Naive B cell (primary cell): ENCODE measurements around the gene CTSD. TPM values are rescaled to one million over a fixed set of nuclear protein-coding genes. Genes with fewer than 3 reads are reported as not detected.

Experiments
- ATAC-seq, 2 donors: fragments of 150-1000 bp; cut with Tn5 transposase; 2 replicates each; pipeline ENCODE4 v1.10.0; 2021; ENCODE audit warnings: low read depth in 2 of 2, mild to moderate bottlenecking in 2 of 2, moderate library complexity in 2 of 2
- DNase-seq: peaks from one replicate; pipeline ENCODE4 v3.0.0; 2022
- H3K27ac Mint-ChIP-seq, 6 donors: one replicate each; pipeline ENCODE4 v1.8.0; 2020 to 2022; ENCODE audit warnings: mild to moderate bottlenecking in 6 of 6, mixed read lengths in 6 of 6, moderate library complexity in 5 of 6, inconsistent platforms in 2 of 6
- H3K27me3 Mint-ChIP-seq, 3 donors: one replicate each; pipeline ENCODE4 v1.8.0; 2021 to 2022; ENCODE audit warnings: mixed read lengths in 3 of 3, mild to moderate bottlenecking in 1 of 3
- H3K36me3 Mint-ChIP-seq, 2 donors: one replicate each; pipeline ENCODE4 v1.8.0; 2020 to 2022; ENCODE audit warnings: mixed read lengths in 2 of 2, inconsistent platforms in 1 of 2, mild to moderate bottlenecking in 1 of 2
- H3K4me1 Mint-ChIP-seq, 3 donors: one replicate each; pipeline ENCODE4 v1.8.0; 2020 to 2022; ENCODE audit warnings: mixed read lengths in 3 of 3, inconsistent platforms in 1 of 3, mild to moderate bottlenecking in 1 of 3, moderate library complexity in 1 of 3
- H3K4me3 Mint-ChIP-seq, 8 donors: one replicate each; pipeline ENCODE4 v1.8.0; 2020 to 2022; ENCODE audit warnings: mild to moderate bottlenecking in 8 of 8, mixed read lengths in 8 of 8, moderate library complexity in 8 of 8, inconsistent platforms in 2 of 8
- H3K9me3 Mint-ChIP-seq, 7 donors: one replicate each; pipeline ENCODE4 v1.8.0; 2020 to 2022; ENCODE audit warnings: mixed read lengths in 7 of 7, mild to moderate bottlenecking in 5 of 7, inconsistent platforms in 2 of 7, moderate library complexity in 1 of 7
- polyA plus RNA-seq, 6 donors: library from polyadenylated mRNA; unstranded; fragments of 300-500 nt; fragmentation: Illumina TruSeq; gene quantifications; one replicate each; pipeline ENCODE4 v1.2.3, GENCODE V29; 2021; ENCODE audit warnings: low read depth in 6 of 6

Gene CTSD
- polyA plus RNA-seq, 6 donors from 2014 or later, result 40.6 to 59.5 (median 51.8) TPM

DNA sequence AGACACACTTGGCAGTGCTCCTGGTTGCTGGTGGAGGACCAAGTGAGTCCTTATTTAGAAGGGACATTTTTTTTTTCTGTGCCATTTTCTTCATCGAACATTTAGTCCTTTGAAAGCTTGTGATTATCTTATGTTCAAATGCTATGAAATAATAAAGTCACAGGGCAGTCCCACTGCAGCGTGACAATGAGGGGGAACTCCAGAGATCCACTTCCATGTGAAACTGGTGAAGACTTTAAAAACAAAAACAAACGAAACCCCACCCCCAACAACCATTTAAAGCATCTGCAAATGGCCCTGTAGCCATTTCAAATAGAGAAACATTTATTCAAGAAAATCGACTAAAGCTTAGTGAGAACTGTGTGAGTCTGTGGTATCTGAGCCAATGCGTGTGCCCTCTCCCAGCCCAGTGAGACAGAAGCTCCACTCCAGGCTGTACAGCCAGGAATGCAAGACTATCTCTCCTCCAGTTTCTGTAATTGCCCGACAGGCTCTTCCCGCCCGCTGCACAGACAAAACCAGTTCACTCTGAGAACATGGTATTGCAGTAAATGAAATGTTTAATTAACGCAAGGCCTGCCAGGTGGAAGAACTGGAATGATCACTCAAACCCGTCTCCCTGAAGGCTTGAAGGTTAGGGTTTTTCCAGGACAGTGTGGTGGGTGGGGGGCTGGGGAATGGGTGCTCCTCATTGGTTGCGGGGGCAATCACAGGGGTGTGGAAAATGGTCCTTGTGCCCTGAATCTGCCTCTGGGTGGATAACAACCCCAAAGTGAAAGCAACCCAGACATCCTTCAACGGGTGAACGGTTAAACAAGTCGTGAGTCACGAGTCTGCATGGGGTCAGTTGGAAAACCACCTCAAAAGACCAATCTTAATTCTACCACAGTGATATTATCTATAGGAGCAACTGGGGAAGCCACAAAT lies 58.3 kb downstream of the CTSD start:
- no peaks in the 10 kb centered on the region for H3K36me3 Mint-ChIP-seq
- H3K9me3 Mint-ChIP-seq, result peaks cover 0 to 2% (median 0%) of the 10 kb centered on the region in 7 donors
- peak overlapping the region in 3 of 6 donors; percentile 10 to 89 (median 58) for H3K27ac Mint-ChIP-seq
- DNase-seq (no peak), ATAC-seq (peak; percentile 51 to 78)
- H3K4me3 Mint-ChIP-seq, result peak overlapping the region in 4 of 8 donors; percentile 26 to 75 (median 52)
- peaks cover 9 to 36% (median 14%) of the 10 kb centered on the region in 3 donors for H3K27me3 Mint-ChIP-seq
- H3K4me1 Mint-ChIP-seq, result peaks cover 14 to 33% (median 16%) of the 10 kb centered on the region in 3 donors

GRCh38 chr11:1703146-1703545 lies 60.6 kb downstream of the CTSD start:
- Mint-ChIP-seq H3K4me3 (peak overlapping the region in 1 of 8 donors; percentile 16), H3K4me1 (peaks cover 14 to 33% (median 16%) of the 10 kb centered on the region in 3 donors), H3K9me3 (peaks cover 0 to 3% (median 0%) of the 10 kb centered on the region in 7 donors), H3K27me3 (peaks cover 12 to 35% (median 16%) of the 10 kb centered on the region in 3 donors), H3K36me3 (peaks cover 3 to 4% of the 10 kb centered on the region in 2 donors), H3K27ac (peak overlapping the region in 1 of 6 donors; percentile 44)
- DNase-seq (no peak), ATAC-seq (no peak)

Other genes with a start within 250 kb of the CTSD start
- gene DUSP8, start 191.7 kb downstream of the CTSD start, polyA plus RNA-seq, result under 1 TPM in 3 of 6 donors, not detected in 3; 0.05 to 0.09 (median 0.07) TPM
- gene KRTAP5-1, start 178.6 kb downstream of the CTSD start, polyA plus RNA-seq, result not detected
- gene KRTAP5-2, start 165.6 kb downstream of the CTSD start, polyA plus RNA-seq, result not detected
- not detected for gene KRTAP5-3, start 155.5 kb downstream of the CTSD start, polyA plus RNA-seq
- gene KRTAP5-4, start 141.8 kb downstream of the CTSD start, polyA plus RNA-seq, result not detected
- not detected for gene KRTAP5-5, start 134.2 kb downstream of the CTSD start, polyA plus RNA-seq
- gene KRTAP5-6, start 66.7 kb downstream of the CTSD start, polyA plus RNA-seq, result not detected
- gene IFITM10, start 13.3 kb downstream of the CTSD start, polyA plus RNA-seq, result not detected
- not detected for gene SYT8, start 71.1 kb upstream of the CTSD start, polyA plus RNA-seq
- 10 to 100 TPM in 2 of 6 donors, 1 to 10 TPM in 4; 3.9 to 12.2 (median 7.2) TPM for gene TNNI2, start 75.1 kb upstream of the CTSD start, polyA plus RNA-seq
- 100 to 1,000 TPM; 342 to 587 (median 422) TPM for gene LSP1, start 89.2 kb upstream of the CTSD start, polyA plus RNA-seq
- gene PRR33, start 128.0 kb upstream of the CTSD start, polyA plus RNA-seq, result under 1 TPM in 4 of 6 donors, not detected in 2; 0.08 to 0.44 (median 0.16) TPM
- under 1 TPM in 2 of 6 donors, not detected in 4; 0.43 to 0.92 TPM for gene TNNT3, start 155.8 kb upstream of the CTSD start, polyA plus RNA-seq
- 10 to 100 TPM; 14.0 to 62.7 (median 34.9) TPM for gene MRPL23, start 183.4 kb upstream of the CTSD start, polyA plus RNA-seq
- gene H19, start 233.9 kb upstream of the CTSD start, polyA plus RNA-seq, result not detected